Measurements from ENCODE around the gene GAREM1.

DNA sequence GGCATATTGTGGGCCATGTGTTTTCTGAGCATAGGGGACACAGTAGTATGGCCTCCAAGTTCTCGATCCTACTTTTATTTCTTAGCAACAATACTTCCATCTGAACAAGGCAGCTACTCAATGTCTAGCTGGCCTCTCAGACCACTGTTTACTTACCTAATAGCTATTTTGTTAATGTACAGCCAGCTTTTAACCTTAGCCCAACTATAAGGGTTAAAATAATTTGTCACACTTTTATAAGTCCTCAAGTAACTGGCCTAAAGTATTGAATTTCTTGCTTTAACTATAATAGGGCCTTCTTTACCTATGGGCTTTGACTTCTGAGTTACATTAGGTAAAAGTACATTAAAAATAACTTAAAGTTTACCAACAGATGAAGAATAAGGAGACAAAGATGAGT is 117.4 kb downstream of the GAREM1 start:
- TF ChIP-seq JUND (IDR thresholded peaks at IDR 0.05; ENCODE audit: low read length) (no peak), POLR2AphosphoS5 (IDR thresholded peaks at IDR 0.05; ENCODE audit: low read depth, low read length) (no peak), EP300 (IDR thresholded peaks at IDR 0.05; ENCODE audit: borderline replicate concordance in 1 of 2, low read depth in 2 of 2, low read length in 2 of 2) (no peak), MAFK (IDR thresholded peaks at IDR 0.05; ENCODE audit: low read depth, low read length) (no peak), HDAC2 (IDR thresholded peaks at IDR 0.05; ENCODE audit: borderline replicate concordance in 1 of 2, low read depth in 2 of 2, low read length in 2 of 2) (no peak)
- TF ChIP-seq, protein P1, sequence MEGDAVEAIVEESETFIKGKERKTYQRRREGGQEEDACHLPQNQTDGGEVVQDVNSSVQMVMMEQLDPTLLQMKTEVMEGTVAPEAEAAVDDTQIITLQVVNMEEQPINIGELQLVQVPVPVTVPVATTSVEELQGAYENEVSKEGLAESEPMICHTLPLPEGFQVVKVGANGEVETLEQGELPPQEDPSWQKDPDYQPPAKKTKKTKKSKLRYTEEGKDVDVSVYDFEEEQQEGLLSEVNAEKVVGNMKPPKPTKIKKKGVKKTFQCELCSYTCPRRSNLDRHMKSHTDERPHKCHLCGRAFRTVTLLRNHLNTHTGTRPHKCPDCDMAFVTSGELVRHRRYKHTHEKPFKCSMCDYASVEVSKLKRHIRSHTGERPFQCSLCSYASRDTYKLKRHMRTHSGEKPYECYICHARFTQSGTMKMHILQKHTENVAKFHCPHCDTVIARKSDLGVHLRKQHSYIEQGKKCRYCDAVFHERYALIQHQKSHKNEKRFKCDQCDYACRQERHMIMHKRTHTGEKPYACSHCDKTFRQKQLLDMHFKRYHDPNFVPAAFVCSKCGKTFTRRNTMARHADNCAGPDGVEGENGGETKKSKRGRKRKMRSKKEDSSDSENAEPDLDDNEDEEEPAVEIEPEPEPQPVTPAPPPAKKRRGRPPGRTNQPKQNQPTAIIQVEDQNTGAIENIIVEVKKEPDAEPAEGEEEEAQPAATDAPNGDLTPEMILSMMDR (IDR thresholded peaks at IDR 0.05; ENCODE audit: control extremely low read depth in 1 of 3, insufficient read depth in 1 of 3, low read depth in 1 of 3, low read length in 3 of 3), result no peak
- TF ChIP-seq, protein P2, sequence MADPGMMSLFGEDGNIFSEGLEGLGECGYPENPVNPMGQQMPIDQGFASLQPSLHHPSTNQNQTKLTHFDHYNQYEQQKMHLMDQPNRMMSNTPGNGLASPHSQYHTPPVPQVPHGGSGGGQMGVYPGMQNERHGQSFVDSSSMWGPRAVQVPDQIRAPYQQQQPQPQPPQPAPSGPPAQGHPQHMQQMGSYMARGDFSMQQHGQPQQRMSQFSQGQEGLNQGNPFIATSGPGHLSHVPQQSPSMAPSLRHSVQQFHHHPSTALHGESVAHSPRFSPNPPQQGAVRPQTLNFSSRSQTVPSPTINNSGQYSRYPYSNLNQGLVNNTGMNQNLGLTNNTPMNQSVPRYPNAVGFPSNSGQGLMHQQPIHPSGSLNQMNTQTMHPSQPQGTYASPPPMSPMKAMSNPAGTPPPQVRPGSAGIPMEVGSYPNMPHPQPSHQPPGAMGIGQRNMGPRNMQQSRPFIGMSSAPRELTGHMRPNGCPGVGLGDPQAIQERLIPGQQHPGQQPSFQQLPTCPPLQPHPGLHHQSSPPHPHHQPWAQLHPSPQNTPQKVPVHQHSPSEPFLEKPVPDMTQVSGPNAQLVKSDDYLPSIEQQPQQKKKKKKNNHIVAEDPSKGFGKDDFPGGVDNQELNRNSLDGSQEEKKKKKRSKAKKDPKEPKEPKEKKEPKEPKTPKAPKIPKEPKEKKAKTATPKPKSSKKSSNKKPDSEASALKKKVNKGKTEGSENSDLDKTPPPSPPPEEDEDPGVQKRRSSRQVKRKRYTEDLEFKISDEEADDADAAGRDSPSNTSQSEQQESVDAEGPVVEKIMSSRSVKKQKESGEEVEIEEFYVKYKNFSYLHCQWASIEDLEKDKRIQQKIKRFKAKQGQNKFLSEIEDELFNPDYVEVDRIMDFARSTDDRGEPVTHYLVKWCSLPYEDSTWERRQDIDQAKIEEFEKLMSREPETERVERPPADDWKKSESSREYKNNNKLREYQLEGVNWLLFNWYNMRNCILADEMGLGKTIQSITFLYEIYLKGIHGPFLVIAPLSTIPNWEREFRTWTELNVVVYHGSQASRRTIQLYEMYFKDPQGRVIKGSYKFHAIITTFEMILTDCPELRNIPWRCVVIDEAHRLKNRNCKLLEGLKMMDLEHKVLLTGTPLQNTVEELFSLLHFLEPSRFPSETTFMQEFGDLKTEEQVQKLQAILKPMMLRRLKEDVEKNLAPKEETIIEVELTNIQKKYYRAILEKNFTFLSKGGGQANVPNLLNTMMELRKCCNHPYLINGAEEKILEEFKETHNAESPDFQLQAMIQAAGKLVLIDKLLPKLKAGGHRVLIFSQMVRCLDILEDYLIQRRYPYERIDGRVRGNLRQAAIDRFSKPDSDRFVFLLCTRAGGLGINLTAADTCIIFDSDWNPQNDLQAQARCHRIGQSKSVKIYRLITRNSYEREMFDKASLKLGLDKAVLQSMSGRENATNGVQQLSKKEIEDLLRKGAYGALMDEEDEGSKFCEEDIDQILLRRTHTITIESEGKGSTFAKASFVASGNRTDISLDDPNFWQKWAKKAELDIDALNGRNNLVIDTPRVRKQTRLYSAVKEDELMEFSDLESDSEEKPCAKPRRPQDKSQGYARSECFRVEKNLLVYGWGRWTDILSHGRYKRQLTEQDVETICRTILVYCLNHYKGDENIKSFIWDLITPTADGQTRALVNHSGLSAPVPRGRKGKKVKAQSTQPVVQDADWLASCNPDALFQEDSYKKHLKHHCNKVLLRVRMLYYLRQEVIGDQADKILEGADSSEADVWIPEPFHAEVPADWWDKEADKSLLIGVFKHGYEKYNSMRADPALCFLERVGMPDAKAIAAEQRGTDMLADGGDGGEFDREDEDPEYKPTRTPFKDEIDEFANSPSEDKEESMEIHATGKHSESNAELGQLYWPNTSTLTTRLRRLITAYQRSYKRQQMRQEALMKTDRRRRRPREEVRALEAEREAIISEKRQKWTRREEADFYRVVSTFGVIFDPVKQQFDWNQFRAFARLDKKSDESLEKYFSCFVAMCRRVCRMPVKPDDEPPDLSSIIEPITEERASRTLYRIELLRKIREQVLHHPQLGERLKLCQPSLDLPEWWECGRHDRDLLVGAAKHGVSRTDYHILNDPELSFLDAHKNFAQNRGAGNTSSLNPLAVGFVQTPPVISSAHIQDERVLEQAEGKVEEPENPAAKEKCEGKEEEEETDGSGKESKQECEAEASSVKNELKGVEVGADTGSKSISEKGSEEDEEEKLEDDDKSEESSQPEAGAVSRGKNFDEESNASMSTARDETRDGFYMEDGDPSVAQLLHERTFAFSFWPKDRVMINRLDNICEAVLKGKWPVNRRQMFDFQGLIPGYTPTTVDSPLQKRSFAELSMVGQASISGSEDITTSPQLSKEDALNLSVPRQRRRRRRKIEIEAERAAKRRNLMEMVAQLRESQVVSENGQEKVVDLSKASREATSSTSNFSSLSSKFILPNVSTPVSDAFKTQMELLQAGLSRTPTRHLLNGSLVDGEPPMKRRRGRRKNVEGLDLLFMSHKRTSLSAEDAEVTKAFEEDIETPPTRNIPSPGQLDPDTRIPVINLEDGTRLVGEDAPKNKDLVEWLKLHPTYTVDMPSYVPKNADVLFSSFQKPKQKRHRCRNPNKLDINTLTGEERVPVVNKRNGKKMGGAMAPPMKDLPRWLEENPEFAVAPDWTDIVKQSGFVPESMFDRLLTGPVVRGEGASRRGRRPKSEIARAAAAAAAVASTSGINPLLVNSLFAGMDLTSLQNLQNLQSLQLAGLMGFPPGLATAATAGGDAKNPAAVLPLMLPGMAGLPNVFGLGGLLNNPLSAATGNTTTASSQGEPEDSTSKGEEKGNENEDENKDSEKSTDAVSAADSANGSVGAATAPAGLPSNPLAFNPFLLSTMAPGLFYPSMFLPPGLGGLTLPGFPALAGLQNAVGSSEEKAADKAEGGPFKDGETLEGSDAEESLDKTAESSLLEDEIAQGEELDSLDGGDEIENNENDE (IDR thresholded peaks at IDR 0.05; ENCODE audit: insufficient replicate concordance, low read length), result no peak

Data from H1 (cell line).